GM12801 (cell line): Measurements from ENCODE around the gene SLC38A5.

Experiments
- TF ChIP-seq, protein P1 (sequence below): IDR thresholded peaks from one replicate; pipeline ENCODE4 v1.5.1; 2011; ENCODE audit warnings: control low read depth; ENCODE audit not compliant: insufficient read length; ENCODE audit errors: extremely low read depth

The SLC38A5 gene

DNA sequence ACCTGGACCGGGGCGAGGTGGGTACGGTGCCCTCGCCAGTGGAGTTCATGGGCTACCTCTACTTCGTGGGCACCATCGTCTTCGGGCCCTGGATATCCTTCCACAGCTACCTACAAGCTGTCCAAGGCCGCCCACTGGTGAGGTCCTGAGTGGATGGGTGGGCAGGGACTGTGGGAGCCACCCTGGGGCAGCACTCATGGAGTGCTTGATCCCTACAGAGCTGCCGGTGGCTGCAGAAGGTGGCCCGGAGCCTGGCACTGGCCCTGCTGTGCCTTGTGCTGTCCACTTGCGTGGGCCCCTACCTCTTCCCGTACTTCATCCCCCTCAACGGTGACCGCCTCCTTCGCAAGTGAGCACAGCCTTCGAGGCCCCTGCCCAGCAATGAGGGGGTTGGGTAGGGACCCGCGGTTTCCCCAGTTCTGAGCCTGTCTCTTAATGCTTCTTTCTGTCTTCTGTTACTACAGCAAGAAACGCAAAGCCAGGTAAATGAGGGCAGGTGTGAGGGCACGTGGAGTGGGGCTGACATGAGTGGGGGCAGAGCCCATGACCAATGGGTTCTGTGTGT, 42.4 kb upstream of the SLC38A5 start:
- TF ChIP-seq, protein P1, sequence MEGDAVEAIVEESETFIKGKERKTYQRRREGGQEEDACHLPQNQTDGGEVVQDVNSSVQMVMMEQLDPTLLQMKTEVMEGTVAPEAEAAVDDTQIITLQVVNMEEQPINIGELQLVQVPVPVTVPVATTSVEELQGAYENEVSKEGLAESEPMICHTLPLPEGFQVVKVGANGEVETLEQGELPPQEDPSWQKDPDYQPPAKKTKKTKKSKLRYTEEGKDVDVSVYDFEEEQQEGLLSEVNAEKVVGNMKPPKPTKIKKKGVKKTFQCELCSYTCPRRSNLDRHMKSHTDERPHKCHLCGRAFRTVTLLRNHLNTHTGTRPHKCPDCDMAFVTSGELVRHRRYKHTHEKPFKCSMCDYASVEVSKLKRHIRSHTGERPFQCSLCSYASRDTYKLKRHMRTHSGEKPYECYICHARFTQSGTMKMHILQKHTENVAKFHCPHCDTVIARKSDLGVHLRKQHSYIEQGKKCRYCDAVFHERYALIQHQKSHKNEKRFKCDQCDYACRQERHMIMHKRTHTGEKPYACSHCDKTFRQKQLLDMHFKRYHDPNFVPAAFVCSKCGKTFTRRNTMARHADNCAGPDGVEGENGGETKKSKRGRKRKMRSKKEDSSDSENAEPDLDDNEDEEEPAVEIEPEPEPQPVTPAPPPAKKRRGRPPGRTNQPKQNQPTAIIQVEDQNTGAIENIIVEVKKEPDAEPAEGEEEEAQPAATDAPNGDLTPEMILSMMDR: no peak

DNA sequence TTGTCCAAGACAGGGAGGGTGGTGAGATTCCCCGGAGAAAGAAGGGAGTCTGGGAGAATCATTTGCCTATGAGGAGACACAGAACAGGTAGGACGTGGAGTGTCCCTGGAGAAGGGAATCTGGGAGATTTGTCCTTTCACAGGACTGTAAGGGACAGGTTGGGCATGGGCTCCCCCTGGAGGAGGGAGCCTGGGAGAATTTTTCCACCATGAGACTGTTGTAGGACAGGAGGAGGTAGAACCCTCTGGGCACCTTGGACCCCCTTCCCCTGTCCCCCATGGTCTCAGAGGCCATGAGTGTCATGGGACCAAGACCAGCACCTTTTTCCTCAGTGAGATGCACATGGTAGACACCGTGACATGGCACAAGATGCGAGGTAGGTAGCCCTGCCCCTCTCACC, 41.5 kb upstream of the SLC38A5 start:
- TF ChIP-seq, protein P1: no peak

DNA sequence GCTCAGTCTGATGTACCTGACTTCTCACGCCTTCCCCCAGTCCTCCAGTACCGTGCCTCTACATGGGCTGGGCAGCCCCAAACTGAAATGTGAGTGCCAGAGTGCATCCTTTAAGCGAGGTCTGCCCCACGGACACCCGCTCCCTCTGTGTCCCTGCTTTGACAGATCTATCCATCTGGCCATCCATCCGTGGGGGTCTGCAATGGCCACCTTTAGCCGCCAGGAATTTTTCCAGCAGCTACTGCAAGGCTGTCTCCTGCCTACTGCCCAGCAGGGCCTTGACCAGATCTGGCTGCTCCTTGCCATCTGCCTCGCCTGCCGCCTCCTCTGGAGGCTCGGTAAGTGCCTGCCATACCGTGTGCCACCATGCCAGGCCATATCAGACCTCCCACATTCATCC, 39.6 kb upstream of the SLC38A5 start:
- TF ChIP-seq, protein P1: no peak

DNA sequence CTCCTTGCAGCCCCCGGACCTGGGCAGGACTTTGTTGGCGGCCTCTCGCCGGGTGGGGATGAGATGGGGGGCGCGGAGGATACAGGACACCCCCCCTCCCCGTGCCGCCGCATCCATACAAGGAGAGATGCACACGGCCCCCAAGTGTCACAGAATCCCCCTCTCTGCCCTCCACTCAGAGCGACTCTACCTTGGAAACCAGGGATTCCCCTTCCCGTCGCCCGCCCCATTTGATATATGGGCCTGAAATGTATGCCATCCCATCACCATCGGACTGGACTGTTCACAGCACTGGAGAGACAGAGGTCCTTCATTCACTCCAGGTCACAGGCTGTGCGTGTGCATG, 39.2 kb upstream of the SLC38A5 start:
- TF ChIP-seq, protein P1: no peak

DNA sequence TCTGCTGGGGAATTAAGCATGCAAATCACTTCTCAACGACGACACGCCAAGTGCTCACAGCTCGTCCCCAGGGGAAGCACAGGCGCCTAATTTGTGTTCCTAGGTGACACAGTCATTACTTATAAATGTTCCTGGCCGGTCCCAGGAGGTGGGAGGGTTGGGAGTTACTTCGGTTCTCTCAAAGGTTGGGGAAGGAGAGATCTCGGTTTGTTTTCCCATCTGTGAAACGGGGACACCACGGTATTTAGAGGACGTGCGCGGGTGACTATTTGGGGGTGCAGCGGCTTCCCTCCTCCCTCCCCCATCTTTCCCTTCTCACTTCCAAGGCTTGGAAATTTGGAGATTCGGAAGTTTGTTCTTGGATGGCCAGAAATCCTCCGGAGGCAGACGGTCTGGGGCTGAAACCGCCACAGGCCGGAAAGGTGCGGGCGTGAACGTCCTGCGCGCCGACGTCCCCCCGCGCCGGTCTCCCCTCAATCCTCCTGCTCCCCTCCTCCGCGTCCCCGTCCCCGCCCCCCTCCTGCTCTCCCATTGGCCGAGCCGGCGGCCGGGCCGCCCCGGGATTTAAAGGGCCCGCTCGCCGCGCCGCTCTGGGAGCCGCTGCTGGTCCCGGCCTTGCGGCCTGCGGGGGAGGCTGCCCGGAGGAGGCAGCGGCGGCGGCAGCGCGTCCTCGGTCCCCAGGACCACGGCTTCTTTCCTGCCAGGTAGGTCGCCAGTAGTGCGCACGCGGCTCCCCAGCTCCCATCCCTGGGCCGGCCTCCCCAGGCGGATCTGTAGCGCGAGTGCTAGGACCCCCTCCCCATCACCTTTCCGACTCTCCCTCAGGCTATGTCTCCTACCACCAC, 38.6 kb upstream of the SLC38A5 start, which contains the start of gene PORCN:
PORCN (plus strand) TSS at position 593 of the 845 bp plus-strand sequence. CDS start 829 bp downstream, outside the sequence.
- TF ChIP-seq, protein P1: no peak

DNA sequence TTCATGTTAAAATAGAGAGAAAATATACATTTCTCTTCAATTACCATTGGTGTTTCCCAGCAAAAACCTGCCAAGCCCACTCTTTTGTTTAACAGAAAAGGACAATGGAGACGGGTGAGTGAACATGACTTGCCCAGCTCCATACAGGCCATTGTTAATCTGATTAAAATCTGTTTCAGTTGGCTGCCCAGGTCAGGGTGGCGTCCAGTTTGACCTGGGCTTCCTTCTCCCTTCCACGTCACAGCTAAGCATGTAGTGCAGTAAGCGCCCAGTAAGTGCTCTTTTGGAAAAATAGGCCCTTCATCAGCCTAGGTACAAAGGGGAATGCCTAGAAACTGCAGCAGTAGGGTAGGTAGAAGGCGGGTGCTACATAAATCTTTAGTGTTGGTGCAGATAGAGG, 37.2 kb upstream of the SLC38A5 start:
- TF ChIP-seq, protein P1: no peak

DNA sequence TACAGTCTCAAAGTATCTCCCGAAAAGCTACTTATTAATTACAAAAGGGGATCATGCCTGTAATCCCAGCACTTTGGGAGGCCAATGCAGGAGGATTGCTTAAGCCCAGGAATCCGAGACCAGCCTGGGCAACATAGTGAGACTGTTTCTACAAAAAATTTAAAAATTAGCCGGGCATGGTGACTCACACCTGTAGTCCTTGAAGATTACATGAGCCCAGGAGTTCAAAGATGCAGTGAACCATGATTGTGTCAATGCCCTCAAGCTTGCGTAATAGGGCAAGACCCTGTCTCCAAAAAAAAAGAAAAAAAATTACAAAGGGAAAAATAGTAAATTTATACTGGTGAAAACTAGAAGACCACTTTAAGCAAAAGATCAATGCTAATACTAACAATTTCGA, 35.4 kb upstream of the SLC38A5 start:
- TF ChIP-seq, protein P1: no peak
